GM18502 (cell line): ENCODE results near the gene GLB1L.
"Not testable (repeated sequence)": the region's sequence is repeated elsewhere in the genome, so short reads cannot be mapped to it uniquely, and the experiment has no call there.

Experiments
- ATAC-seq: cut with Tn5 transposase; IDR thresholded peaks from one replicate; pipeline ENCODE4 v1.9.1; 2021; ENCODE audit warnings: mild to moderate bottlenecking; ENCODE audit not compliant: unreplicated experiment, poor library complexity

The GLB1L gene

GRCh38 chr2:219282375-219282774 lies 37.1 kb upstream of the GLB1L start:
- ATAC-seq = no peak

- no peak for ATAC-seq
Observed at GRCh38 chr2:219281588-219281987, 36.3 kb upstream of the GLB1L start.

- no peak for ATAC-seq
Observed at GRCh38 chr2:219280651-219281050, 35.4 kb upstream of the GLB1L start.

- ATAC-seq = no peak
Observed at GRCh38 chr2:219279916-219280516, 34.8 kb upstream of the GLB1L start.

GRCh38 chr2:219279151-219279915 lies 34.1 kb upstream of the GLB1L start, which contains the start of gene DNAJB2:
DNAJB2 (plus strand) TSS chr2:219279366; CDS start chr2:219279834, 468 bp downstream.
- peak; percentile 88 for ATAC-seq

- no peak for ATAC-seq
Observed at GRCh38 chr2:219278655-219279150, 33.5 kb upstream of the GLB1L start.

GRCh38 chr2:219277703-219278654 lies 32.7 kb upstream of the GLB1L start:
- ATAC-seq = no peak

- ATAC-seq = no peak
Observed at GRCh38 chr2:219274361-219274921, 29.2 kb upstream of the GLB1L start.

GRCh38 chr2:219273937-219274336 lies 28.7 kb upstream of the GLB1L start:
- ATAC-seq = no peak

- ATAC-seq = no peak
Observed at GRCh38 chr2:219272995-219273394, 27.8 kb upstream of the GLB1L start.

- no peak for ATAC-seq
Observed at GRCh38 chr2:219272356-219272755, 27.1 kb upstream of the GLB1L start.

GRCh38 chr2:219271021-219271420 lies 25.8 kb upstream of the GLB1L start:
- no peak for ATAC-seq

GRCh38 chr2:219270055-219270372 lies 24.8 kb upstream of the GLB1L start:
- no peak for ATAC-seq

- no peak for ATAC-seq
Observed at GRCh38 chr2:219269362-219270054, 24.3 kb upstream of the GLB1L start.

GRCh38 chr2:219268294-219268693 lies 23.1 kb upstream of the GLB1L start:
- no peak for ATAC-seq

- no peak for ATAC-seq
Observed at GRCh38 chr2:219266886-219267285, 21.6 kb upstream of the GLB1L start.

GRCh38 chr2:219266232-219266631 lies 21.0 kb upstream of the GLB1L start:
- ATAC-seq = no peak

GRCh38 chr2:219261024-219261855 lies 16.0 kb upstream of the GLB1L start:
- no peak for ATAC-seq

- ATAC-seq = not testable (repeated sequence)
Observed at GRCh38 chr2:219258942-219259341, 13.7 kb upstream of the GLB1L start.
